PFSK-1 (cell line): ENCODE measurements around the gene TMEM109.

Experiments
- POLR2AphosphoS5 ChIP-seq: IDR thresholded peaks from 2 replicates; pipeline ENCODE4 v1.6.1; 2012; ENCODE audit warnings: low read depth, mild to moderate bottlenecking, control low read depth, low read length, moderate library complexity
- REST ChIP-seq, 2 experiments: IDR thresholded peaks; 2 replicates each; pipeline versions ENCODE4 v1.6.1 to v1.8.0; 2011 to 2012; ENCODE audit warnings: low read depth in 2 of 2, low read length in 2 of 2, control low read depth in 1 of 2, inconsistent platforms in 1 of 2, mild to moderate bottlenecking in 1 of 2, moderate library complexity in 1 of 2; ENCODE audit not compliant: insufficient read depth in 1 of 2

- TF ChIP-seq POLR2AphosphoS5 (no peak), REST (IDR thresholded peaks at IDR 0.05; ENCODE audit: insufficient read depth in 1 of 2, low read depth in 2 of 2, low read length in 2 of 2) (no peak)
Observed at GRCh38 chr11:60899046-60899936, 14.7 kb upstream of the TMEM109 start.
